GM12875 (cell line): Measurements from ENCODE around the gene HDAC4.

ENCODE experiments used
- H3K4me3 ChIP-seq: one replicate; pipeline ENCODE4 v1.5.1; 2011; ENCODE audit warnings: low read depth, low read length, control low read depth
- TF ChIP-seq, protein P1 (sequence below): IDR thresholded peaks from 2 replicates; pipeline ENCODE4 v1.5.1; 2011; ENCODE audit warnings: low read depth, mild to moderate bottlenecking, control low read depth, inconsistent platforms, low read length, moderate library complexity, borderline replicate concordance; ENCODE audit not compliant: insufficient read depth

Gene HDAC4

DNA sequence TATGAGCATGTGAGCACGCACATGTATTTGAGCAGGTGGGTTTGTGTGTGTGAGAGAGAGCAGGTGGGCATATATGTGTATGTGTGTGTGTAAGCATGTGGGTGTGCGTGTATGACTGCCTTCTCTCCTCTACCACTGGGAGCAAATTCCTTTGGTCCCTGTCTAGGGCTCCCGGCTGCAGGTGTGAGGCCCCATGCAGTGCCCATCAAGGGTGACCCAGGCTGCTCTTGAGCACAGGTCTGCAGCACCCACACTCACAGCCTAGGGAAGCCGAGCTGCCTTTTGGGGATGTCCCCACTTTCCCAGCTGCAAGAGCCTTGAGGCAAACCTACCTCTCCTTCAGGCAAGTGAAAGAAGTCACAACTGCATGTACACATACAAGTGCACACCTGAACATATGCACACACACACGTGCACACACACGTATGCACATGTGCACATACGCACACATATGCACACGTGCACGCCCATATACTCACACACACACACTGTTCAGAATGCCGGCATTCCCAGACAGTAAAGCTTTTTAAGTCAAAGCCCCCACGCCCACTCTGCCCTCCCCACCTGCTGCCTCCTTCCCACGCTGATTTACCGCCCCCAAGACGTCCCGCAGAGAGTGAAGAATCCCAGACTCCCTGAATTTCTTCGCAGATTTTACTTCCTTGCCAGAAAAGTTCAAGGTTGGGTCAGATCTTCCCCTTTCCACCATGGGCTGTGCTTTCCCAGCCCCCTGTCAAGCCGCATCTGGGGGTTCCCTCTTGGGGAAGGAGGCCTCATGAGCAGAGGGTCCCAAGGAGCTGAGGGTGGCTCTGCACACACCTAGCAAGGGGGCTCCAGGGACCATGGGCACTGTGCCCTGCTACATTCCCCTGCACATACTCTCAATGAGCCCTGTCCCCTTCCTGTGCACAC is 382.3 kb downstream of the HDAC4 start:
- TF ChIP-seq, protein P1, sequence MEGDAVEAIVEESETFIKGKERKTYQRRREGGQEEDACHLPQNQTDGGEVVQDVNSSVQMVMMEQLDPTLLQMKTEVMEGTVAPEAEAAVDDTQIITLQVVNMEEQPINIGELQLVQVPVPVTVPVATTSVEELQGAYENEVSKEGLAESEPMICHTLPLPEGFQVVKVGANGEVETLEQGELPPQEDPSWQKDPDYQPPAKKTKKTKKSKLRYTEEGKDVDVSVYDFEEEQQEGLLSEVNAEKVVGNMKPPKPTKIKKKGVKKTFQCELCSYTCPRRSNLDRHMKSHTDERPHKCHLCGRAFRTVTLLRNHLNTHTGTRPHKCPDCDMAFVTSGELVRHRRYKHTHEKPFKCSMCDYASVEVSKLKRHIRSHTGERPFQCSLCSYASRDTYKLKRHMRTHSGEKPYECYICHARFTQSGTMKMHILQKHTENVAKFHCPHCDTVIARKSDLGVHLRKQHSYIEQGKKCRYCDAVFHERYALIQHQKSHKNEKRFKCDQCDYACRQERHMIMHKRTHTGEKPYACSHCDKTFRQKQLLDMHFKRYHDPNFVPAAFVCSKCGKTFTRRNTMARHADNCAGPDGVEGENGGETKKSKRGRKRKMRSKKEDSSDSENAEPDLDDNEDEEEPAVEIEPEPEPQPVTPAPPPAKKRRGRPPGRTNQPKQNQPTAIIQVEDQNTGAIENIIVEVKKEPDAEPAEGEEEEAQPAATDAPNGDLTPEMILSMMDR, result no peak

DNA sequence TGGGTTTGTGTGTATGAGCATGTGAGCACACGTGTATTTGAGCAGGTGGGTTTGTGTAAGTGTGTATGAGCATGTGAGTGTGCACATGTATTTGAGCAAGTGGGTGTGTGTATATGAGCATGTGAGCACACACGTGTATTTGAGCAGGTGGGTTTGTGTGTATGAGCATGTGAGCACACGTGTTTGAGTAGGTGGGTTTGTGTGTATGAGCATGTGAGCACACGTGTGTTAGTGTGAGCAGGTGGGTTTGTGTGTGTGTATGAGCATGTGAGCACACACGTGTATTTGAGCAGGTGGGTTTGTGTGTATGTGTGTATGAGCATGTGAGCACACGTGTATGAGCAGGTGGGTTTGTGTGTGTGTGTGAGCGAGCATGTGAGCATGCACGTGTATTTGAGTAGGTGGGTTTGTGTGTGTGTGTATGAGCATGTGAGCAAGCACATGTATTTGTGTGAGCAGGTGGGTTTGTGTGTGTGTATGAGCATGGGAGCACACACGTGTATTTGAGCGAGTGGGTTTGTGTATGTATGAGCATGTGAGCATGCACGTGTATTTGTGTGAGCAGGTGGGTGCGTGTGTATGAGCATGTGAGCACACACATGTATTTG is 383.2 kb downstream of the HDAC4 start:
- H3K4me3 ChIP-seq, result no peak overlapping the region
- TF ChIP-seq, protein P1, result no peak

More for the DNA sequence above, 382.3 kb downstream of the HDAC4 start:
- H3K4me3 ChIP-seq, result no peak overlapping the region

DNA sequence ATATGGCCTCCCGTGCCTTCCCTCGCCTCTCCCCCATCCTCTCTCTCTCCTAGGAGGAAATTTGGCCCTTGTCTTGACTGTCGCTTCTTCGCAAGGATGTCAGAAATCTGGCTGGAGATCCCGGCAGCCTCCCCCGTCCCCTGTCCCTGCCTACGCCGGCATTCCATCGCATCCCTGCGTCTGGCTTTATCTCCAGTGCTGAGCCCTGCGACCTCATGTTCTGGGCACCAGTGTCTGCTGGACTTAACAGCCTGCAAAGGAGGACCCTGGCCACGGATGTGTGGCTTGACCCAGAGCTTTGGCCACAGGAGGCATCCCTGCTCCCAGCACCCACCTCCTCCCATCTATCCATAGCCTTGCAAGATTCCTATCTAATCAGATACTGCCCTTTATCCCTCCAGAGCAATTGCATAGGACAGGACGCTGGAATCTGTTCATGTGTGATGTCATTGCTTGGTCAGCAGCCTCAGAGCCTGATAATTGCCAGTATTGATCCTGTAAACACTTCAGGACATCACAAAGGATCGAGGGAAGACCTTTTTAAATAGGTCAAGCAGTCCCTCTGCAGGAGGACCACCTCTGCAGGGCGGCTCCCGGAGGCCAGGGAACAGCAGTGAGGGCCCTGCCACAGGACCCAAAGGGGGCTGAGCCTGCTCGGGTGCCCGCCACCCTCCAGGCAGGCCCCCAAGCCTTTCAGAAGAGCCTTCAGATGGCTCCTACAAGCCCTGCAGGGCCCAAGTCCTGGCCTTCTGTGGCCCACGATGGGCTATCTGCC is 384.7 kb downstream of the HDAC4 start:
- H3K4me3 ChIP-seq, result no peak overlapping the region
- TF ChIP-seq, protein P1, result no peak

DNA sequence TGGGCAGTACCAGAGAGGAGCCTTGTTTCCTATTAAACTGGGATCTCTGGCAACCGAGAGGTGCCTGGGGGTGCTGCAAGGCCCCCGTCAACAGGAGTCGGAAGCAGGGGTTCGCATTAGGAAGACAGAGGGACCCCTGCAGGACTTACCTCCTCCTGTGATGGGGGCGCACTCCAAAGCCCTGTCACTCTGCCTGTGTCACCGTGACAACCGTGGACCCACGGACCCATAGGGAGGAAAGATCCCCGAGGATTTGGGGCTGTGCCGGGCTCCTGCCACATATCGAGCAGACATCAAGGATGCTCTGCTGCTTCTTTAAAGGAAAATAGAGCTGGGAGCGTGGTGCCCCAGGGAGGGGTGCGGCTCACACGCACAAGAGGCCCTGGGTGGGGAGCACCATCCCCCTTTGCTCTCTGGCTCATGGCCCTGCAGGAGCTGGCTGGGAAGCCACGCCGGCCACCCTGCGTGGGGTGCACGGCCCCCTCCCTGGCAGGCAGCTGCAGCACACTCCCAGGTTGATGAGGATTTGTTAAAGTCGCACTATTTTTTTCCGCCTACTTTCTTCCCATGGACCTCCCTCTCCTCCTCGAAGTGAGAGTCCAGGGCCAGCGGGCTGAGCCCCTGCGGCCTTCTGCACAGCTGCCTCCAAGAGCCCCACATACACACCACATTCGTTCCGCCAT is 385.5 kb downstream of the HDAC4 start:
- TF ChIP-seq, protein P1, result no peak
- no peak overlapping the region for H3K4me3 ChIP-seq

DNA sequence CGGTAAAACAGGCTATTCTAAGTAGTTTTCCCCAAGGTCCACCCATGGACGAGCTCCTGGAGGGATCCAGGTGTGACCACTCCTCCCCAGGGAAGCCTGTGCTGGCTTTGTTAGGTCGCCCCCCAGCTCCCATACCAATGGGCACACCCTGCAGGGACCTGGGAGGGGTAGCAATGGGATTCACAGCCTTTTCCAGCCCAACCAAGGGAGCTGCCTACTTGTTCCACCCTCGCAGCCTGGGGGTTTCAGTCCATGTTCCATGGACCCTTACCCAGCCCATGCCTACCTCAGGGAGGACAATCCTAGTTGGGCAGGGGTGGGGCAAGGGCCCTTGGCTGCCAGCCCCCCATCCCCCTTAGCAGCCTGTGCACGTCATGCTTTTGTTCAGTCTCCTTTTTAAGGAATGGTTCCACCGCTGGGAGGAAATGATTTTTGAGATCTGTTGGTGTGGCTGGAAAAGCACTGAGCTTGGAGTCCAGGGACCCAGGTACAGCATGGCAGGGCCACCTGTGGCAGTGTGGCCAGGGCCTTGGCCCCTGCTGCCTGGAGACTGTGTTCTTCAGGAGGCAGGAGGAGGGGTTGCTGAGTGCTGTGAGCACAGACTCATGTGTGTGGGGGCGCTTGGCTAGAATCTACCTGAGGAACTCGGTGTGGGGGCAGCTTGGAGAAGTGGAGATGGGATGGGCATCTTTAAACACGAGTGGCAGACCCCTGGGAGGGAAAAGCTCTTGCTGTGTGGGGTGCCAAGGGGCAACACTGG is 386.2 kb downstream of the HDAC4 start:
- no peak overlapping the region for H3K4me3 ChIP-seq

DNA sequence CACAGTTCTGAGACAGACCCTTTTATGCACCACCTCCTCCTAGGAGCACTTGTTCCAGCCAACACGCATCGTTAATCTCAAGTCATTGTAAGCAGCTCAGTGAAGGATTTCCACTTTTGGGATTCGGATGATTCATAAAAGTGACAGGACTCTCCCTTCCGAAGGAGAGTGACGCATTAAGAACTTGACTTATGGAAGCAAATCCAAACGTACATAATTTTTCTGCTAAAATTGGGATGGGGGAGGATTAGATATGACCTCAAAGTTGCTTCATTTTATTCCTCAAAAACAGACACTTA is 387.2 kb downstream of the HDAC4 start:
- H3K4me3 ChIP-seq, result no peak overlapping the region
- TF ChIP-seq, protein P1, result no peak

More for the DNA sequence above, 386.2 kb downstream of the HDAC4 start:
- TF ChIP-seq, protein P1, result no peak
